22Rv1 (cell line): Measurements from ENCODE around the gene UBALD2.

ENCODE experiments used
- CTCF ChIP-seq: fragments of 450-650 bp; IDR thresholded peaks from 2 replicates; pipeline ENCODE4 v1.5.1; 2017; ENCODE audit warnings: mild to moderate bottlenecking
- ZFX ChIP-seq: fragments of 450-650 bp; IDR thresholded peaks from 2 replicates; pipeline ENCODE4 v1.6.1; 2017; ENCODE audit warnings: antibody characterized with exemption, borderline replicate concordance

GRCh38 chr17:76265624-76266243 is 586 bp downstream of the UBALD2 start:
- TF ChIP-seq CTCF, result 0 out of 2 replicates have a peak, but pooled peaks have one; percentile 7
- no peak for TF ChIP-seq ZFX
